T47D (cell line): ENCODE data around the gene PKN1.

Experiments
- DNase-seq, 2 experiments: peaks; one replicate each; pipeline versions ENCODE4 v3.0.0 to v3.0.0-alpha.2; 2011 to 2012; ENCODE audit warnings: low read depth in 1 of 2, low spot score in 1 of 2
- JUND ChIP-seq: IDR thresholded peaks from 2 replicates; pipeline ENCODE4 v1.6.1; 2012; ENCODE audit warnings: low read depth
- in situ Hi-C: cut with HindIII; loops from 2 replicates; pipeline ENCODE4 v1.10.0; 2016; ENCODE audit warnings: low sequenced_read_pairs, low pct_unique_long_range_greater_than_20kb

Gene PKN1

DNA sequence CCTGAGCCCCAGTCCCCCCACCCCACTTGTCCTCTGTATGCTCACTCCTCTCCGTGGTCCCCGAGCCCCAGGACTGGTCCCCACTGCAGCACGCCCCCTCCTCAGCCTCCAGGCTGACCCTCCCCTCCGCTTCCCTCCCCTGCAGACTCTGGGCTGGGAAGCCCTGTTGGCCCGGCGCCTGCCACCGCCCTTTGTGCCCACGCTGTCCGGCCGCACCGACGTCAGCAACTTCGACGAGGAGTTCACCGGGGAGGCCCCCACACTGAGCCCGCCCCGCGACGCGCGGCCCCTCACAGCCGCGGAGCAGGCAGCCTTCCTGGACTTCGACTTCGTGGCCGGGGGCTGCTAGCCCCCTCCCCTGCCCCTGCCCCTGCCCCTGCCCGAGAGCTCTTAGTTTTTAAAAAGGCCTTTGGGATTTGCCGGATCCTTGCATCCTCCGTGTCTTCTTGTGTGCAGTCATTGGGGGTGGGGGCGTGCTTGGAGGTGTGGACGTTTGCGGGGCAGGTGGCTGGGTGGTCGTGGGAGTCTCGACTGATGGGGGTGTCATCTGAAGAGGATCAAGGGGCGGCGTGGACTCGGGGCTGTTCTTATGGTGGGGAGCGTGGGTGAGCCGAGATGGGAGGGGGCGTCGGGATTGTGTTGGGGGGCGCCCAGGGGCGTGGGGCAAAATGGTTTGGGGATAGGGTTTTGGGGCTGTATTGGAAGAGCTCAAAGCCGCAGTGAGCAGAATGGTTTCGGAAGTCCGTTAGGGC is 38.5 kb downstream of the PKN1 start:
- in situ Hi-C loops = no loop called here
- TF ChIP-seq JUND = no peak
- peak in 1 of 2 experiments; percentile 25 for DNase-seq

DNA sequence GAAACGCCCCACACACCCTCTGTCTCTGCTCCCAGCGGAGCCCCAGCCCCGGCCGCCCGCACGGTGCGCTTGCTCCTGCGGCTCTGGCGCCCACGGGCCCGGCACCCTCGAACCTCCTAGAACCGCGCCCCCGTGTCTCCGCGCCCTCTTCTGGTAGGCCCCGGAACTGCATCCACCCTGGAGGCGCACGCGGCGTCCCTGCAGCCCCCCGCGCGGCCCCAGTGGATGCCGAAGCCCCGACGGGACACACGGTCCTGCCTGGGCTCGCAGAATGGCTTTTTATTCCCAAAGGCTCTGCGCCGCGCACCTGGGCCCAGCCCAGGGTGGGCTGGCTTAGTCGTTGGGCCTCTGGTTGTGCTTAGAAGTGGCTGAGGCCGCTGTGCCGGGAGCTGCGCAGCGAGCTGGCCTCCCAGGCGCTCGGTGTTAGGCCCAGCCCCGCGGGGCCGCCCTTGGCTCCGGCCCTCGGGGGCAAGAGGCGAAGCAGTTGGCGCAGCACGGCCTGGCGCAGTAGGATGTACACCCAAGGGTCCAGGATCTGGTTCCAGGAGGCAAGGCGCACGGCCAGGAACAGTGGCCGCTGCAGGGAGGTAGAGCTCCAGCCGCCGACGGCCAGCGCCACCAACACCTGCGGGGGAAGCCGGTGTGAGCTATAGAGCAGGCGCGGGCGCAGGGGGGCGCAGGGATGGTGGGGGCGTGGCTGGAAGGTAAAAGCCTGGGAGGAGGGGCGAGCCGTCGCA is 39.3 kb downstream of the PKN1 start:
- DNase-seq = peak in 1 of 2 experiments; percentile 42
- in situ Hi-C loops = no loop called here
- no peak for TF ChIP-seq JUND

GRCh38 chr19:14473073-14473977 is 40.2 kb downstream of the PKN1 start:
- no peak for DNase-seq
- no peak for TF ChIP-seq JUND
- in situ Hi-C loops = no loop called here

- DNase-seq = peak in 1 of 2 experiments; percentile 21
- in situ Hi-C loops = no loop called here
These were observed 41.0 kb downstream of the PKN1 start for GRCh38 chr19:14473978-14474578.

GRCh38 chr19:14474827-14475226 is 41.7 kb downstream of the PKN1 start:
- TF ChIP-seq JUND = no peak

More at GRCh38 chr19:14473978-14474578, 41.0 kb downstream of the PKN1 start:
- no peak for TF ChIP-seq JUND

DNA sequence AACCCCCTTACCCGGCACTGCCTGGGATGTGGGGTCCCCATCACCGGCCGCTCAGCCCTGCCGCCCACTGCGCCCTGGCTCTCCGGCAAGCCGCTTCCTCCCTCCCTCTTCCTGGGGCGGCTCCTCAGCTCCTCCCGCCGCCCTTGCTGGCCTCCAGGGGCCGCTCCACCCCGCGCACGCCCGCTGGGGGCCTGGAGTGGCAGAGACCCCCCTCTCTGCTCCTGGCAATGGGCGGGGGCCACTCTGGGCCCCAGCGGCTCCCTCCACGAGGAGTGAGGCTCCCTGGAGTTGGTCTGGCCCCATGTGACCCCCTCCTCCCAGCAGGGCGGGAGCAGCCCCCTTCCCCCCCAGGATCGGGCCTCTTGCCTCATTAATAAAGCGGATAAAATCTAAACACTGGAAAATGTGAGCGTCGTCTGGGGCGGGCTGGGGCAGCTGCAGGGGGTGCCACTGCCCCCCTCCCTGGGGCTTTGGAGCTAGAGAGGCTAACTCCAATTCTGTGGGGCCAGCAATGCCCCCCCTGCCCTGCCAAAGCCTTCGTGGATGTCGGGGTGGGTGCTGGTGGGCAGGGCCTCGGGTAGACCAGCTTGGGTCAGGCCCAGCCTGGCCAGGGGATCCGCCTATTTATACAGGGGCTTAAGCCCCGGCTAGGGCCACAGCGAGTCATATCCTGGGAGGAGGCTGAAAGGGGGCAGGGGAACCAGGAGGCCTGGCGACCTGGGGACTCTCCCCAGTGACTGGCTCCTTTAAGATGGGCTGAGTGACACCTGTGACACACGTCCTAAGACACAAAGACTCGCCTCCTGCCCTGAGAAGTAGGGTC is 42.4 kb downstream of the PKN1 start, which contains the start of gene PTGER1:
Gene PTGER1 (minus strand): TSS at position 104 of the 823 bp plus-strand sequence. CDS start 1,034 bp downstream, outside the sequence.
- peak in 1 of 2 experiments; percentile 29 for DNase-seq
- in situ Hi-C loops = no loop called here
- TF ChIP-seq JUND = no peak

More at GRCh38 chr19:14474827-14475226, 41.7 kb downstream of the PKN1 start:
- DNase-seq = peak in 1 of 2 experiments; percentile 22
- in situ Hi-C loops = no loop called here

DNA sequence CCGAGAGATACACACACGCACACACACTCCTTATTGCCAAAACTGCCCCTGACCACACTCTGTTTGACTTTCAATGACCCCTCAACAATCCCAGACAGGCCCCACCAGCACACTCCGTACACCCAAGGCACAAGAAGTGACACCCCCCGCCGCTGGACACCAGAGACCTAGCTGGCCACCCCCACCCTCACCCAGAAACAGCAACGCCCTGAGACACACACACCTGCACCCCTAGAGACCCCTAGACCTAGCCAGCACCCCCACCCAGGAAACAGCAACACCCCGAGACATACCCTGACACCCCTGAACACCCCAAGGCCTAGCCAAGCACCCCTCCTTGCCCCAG is 43.2 kb downstream of the PKN1 start:
- no peak for TF ChIP-seq JUND
- in situ Hi-C loops = no loop called here
- no peak for DNase-seq

DNA sequence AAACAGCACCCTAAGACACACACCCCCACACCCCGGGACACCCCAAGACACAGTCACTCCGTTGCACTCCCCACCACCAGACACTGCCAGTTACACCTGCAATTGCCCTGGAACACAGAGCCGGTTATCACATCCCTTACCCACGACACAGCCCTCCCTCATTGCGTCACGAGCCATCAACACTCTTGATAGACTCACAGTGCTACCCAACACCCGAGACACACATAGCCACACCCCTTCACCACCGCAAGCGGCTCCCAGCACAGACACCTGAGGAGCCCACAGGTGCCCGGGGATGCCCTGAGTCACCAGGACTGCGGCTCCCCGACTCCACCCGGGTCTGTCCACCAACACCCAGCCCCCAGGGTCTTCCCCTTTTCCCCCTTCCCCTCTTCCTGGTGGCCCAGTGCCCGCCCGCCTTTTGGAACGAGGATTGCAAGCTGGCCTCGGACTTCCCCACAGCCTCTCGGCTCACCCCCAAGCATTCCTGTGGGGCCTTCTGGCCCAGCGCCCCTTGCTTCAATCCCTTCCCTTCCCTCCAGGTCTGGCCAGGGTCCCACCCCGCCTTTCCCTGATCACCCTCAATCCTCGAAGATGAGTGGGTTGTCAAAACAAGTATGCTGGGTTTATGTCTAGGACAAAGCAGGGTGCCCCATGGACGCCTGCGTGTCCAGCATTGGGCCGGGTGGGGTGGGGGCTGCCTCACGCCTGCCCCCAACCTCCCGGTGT is 43.7 kb downstream of the PKN1 start:
- no peak for TF ChIP-seq JUND
- in situ Hi-C loops = no loop called here
- peak; percentile 16 to 17 for DNase-seq

GRCh38 chr19:14477418-14478112 is 44.5 kb downstream of the PKN1 start:
- in situ Hi-C loops = no loop called here
- DNase-seq = no peak

GRCh38 chr19:14478113-14478545 is 45.0 kb downstream of the PKN1 start:
- no peak for TF ChIP-seq JUND
- no peak for DNase-seq
- in situ Hi-C loops = no loop called here

More at GRCh38 chr19:14477418-14478112, 44.5 kb downstream of the PKN1 start:
- no peak for TF ChIP-seq JUND
